ENCODE measurements around the gene ARHGEF19.

DNA sequence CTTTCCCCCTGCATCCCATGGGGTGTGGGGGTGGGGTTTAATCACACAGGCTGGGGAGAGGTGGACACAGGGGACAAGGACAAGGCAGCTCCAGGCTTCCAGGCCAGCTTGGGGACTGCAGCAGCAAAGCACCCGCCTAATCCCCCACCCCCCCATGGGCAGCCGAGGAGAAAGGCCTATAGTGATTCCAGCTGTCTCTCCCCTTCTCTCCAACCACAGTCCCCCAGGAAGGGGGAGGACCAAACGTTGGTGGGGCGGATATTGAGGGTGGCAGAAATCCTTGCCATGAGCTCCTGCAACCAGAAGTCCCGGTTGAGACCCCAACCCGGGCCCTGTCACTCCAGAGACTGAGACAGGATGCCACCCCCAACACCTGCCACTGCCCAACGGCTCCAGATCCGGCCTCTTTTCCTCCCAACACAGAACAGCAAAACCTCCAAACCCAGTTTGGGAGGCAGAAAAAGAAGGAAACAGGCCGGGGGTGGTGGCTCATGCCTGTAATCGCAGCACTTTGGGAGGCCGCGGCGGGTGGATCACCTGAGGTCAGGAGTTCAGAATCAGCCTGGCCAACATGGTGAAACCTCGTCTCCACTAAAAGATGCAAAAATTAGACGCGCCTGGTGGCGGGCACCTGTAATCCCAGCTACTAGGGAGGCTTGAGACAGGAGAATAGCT is 58.3 kb downstream of the ARHGEF19 start:
- TF ChIP-seq, protein P1, sequence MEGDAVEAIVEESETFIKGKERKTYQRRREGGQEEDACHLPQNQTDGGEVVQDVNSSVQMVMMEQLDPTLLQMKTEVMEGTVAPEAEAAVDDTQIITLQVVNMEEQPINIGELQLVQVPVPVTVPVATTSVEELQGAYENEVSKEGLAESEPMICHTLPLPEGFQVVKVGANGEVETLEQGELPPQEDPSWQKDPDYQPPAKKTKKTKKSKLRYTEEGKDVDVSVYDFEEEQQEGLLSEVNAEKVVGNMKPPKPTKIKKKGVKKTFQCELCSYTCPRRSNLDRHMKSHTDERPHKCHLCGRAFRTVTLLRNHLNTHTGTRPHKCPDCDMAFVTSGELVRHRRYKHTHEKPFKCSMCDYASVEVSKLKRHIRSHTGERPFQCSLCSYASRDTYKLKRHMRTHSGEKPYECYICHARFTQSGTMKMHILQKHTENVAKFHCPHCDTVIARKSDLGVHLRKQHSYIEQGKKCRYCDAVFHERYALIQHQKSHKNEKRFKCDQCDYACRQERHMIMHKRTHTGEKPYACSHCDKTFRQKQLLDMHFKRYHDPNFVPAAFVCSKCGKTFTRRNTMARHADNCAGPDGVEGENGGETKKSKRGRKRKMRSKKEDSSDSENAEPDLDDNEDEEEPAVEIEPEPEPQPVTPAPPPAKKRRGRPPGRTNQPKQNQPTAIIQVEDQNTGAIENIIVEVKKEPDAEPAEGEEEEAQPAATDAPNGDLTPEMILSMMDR (IDR thresholded peaks at IDR 0.05): no peak
- TF ChIP-seq POLR2A (IDR thresholded peaks at IDR 0.05): no peak
- TF ChIP-seq EP300 (IDR thresholded peaks at IDR 0.05): no peak
- no peak for TF ChIP-seq POLR2AphosphoS5 (IDR thresholded peaks at IDR 0.05)

Measured in stomach (tissue), 4 donors.